ENCODE data around the gene ITGA2B. TPM values are rescaled to one million over a fixed set of nuclear protein-coding genes. Genes with fewer than 3 reads are reported as not detected.

ITGA2B gene
- total and polyA plus RNA-seq, 8 donors = 0.09 to 0.61 (median 0.48) TPM

GRCh38 chr17:44322236-44322895 lies 67.1 kb downstream of the ITGA2B start:
- peaks cover 0 to 8% (median 6%) of the 10 kb centered on the region in 3 donors for H3K4me1 ChIP-seq
- H3K4me3 ChIP-seq = no peak overlapping the region
- H3K9me3 ChIP-seq = no peaks in the 10 kb centered on the region
- H3K27me3 ChIP-seq = no peaks in the 10 kb centered on the region
- no peak for ATAC-seq
- H3K27ac ChIP-seq = no peak overlapping the region
- FAIRE-seq = no peak
- 92 to 96% methylated on average over 11 of the region's 11 CpGs for WGBS, 2 donors
- peaks cover 2 to 24% (median 18%) of the 10 kb centered on the region in 3 donors for H3K36me3 ChIP-seq
- TF ChIP-seq CTCF (IDR thresholded peaks at IDR 0.05) = no peak
- DNase-seq = no peak
- intact Hi-C loops (cut with DNase I) = loop anchor here in 2 of 3 donors (5.0 to 10.0 kb wide), 2 partner anchors 108 to 110 kb away; partner anchors contain the start of gene UBTF (in 1 of the 2)

Other genes starting within 250 kb of the ITGA2B start
- gene HROB, start 247.7 kb downstream of the ITGA2B start, total RNA-seq = under 1 TPM; 0.09 to 0.97 (median 0.45) TPM
- gene HROB, start 247.7 kb downstream of the ITGA2B start, polyA plus RNA-seq = under 1 TPM; 0.27 to 0.40 TPM
- 1 to 10 TPM; 1.1 to 3.9 (median 2.3) TPM for gene ASB16, start 218.9 kb downstream of the ITGA2B start, total RNA-seq
- 1 to 10 TPM; 1.9 to 2.9 TPM for gene ASB16, start 218.9 kb downstream of the ITGA2B start, polyA plus RNA-seq
- gene TMUB2, start 202.7 kb downstream of the ITGA2B start, total RNA-seq = 10 to 100 TPM; 10.4 to 24.6 (median 14.8) TPM
- 10 to 100 TPM; 42.2 to 50.9 TPM for gene TMUB2, start 202.7 kb downstream of the ITGA2B start, polyA plus RNA-seq
- gene ATXN7L3, start 189.8 kb downstream of the ITGA2B start, total RNA-seq = 10 to 100 TPM; 21.1 to 38.0 (median 24.5) TPM
- gene ATXN7L3, start 189.8 kb downstream of the ITGA2B start, polyA plus RNA-seq = 10 to 100 TPM; 29.8 to 32.0 TPM
- 10 to 100 TPM; 31.9 to 51.8 (median 35.6) TPM for gene UBTF, start 170.0 kb downstream of the ITGA2B start, total RNA-seq
- gene UBTF, start 170.0 kb downstream of the ITGA2B start, polyA plus RNA-seq = 10 to 100 TPM; 40.9 to 44.1 TPM
- gene SLC4A1, start 121.5 kb downstream of the ITGA2B start, total RNA-seq = under 1 TPM in 2 of 6 donors, not detected in 4; 0.24 to 0.37 TPM
- gene SLC4A1, start 121.5 kb downstream of the ITGA2B start, polyA plus RNA-seq = not detected
- 1 to 10 TPM in 5 of 6 donors, under 1 TPM in 1; 0.56 to 5.0 (median 2.9) TPM for gene RUNDC3A, start 81.0 kb downstream of the ITGA2B start, total RNA-seq
- gene RUNDC3A, start 81.0 kb downstream of the ITGA2B start, polyA plus RNA-seq = 10 to 100 TPM; 24.0 to 59.4 TPM
- 10 to 100 TPM; 50.7 to 72.7 (median 62.2) TPM for gene SLC25A39, start 64.8 kb downstream of the ITGA2B start, total RNA-seq
- 100 to 1,000 TPM; 119 to 155 TPM for gene SLC25A39, start 64.8 kb downstream of the ITGA2B start, polyA plus RNA-seq
- gene GRN, start 44.3 kb downstream of the ITGA2B start, total RNA-seq = 100 to 1,000 TPM in 2 of 6 donors, 10 to 100 TPM in 4; 48.0 to 229 (median 69.6) TPM
- 100 to 1,000 TPM in 1 of 2 donors, 10 to 100 TPM in 1; 55.7 to 100 TPM for gene GRN, start 44.3 kb downstream of the ITGA2B start, polyA plus RNA-seq
- under 1 TPM; 0.24 to 0.97 (median 0.44) TPM for gene FAM171A2, start 25.8 kb downstream of the ITGA2B start, total RNA-seq
- gene FAM171A2, start 25.8 kb downstream of the ITGA2B start, polyA plus RNA-seq = 1 to 10 TPM in 1 of 2 donors, under 1 TPM in 1; 0.87 to 1.3 TPM
- gene GPATCH8, start 113.8 kb upstream of the ITGA2B start, total RNA-seq = 10 to 100 TPM; 13.2 to 23.2 (median 14.5) TPM
- 10 to 100 TPM in 1 of 2 donors, 1 to 10 TPM in 1; 9.8 to 10.5 TPM for gene GPATCH8, start 113.8 kb upstream of the ITGA2B start, polyA plus RNA-seq
- 1 to 10 TPM in 3 of 6 donors, under 1 TPM in 3; 0.57 to 3.6 (median 1.3) TPM for gene FZD2, start 167.8 kb upstream of the ITGA2B start, total RNA-seq
- under 1 TPM; 0.16 to 0.91 TPM for gene FZD2, start 167.8 kb upstream of the ITGA2B start, polyA plus RNA-seq

Measured in pancreas (tissue), 10 donors.